GM18858 (cell line): Measurements from ENCODE around the gene SLC9A9.

ENCODE experiments used
- ATAC-seq: cut with Tn5 transposase; IDR thresholded peaks from one replicate; pipeline ENCODE4 v1.9.1; 2021; ENCODE audit not compliant: unreplicated experiment

Gene SLC9A9

DNA sequence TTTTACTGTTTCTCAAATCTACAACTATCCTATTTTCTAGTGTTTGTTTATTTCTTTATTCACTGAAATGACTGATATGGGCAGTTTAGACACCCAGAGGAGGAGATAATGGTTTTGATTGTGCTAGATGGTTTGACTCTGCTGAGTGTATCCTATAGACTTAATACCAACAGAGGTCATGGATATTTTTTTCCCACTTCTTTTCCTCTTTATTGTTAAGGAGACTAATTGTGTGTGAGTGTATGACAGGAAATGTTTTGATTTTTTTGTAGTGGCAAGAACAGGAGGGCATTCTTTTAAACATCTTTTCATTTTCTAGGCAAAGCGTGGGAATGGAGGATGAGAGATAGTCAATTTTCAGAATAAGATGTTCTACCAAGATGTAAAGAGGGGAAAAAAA lies 505.2 kb downstream of the SLC9A9 start:
- ATAC-seq = no peak

DNA sequence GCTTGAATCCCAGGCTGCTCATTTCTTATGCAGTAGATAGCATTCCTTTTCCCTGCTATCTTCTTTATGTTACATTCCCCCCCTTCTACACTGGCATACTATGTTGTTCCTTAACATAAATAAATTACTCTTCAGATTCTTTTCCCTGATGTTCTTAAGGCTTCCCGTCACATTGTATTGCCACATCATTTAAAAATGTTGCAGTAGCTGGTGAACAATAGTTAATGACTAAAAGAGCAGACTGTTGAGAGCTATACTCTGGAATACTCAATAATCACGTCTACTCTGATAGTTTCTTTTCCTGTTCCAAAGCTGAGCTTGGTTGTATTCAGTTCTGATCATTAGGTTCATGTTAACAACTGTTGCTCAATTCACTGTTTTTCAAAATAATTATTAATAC lies 508.8 kb downstream of the SLC9A9 start:
- no peak for ATAC-seq

DNA sequence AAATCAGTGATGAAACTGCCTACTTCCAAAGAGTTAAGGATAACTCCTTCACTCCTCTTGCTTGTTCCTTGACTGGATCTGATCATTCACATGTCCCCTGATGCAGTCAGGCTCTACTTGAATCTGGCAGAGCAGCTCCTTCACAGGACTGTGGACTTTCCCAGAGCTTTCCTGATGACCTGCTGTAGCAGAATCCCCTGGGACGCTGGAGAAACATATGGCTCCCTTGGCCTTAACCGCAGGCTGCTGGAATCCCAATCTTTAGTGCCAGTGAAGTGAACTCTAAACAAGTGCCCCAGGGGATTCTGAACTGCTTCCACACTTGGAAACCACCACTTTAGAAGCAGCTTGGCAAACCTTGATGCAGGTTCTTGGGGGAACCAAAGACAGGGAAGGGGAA lies 510.9 kb downstream of the SLC9A9 start:
- no peak for ATAC-seq

DNA sequence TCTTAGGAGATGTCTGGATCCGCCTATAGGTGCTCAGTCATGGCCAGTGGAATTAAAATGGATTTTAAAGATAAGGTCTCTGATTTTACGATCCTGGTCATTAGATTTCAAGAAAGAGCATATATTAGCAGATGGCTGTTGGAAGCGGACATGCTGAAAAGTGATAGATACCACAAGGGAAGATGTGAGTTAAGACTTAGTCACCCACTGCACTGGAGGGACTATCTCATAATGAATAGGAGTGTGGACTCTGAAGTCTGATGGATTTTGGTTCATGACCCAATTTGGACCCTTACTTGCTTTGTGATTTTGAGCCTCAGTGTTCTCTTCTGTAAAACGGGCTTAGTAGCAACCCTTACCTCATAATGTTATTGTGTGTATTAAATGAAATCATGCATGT lies 514.0 kb downstream of the SLC9A9 start:
- no peak for ATAC-seq

DNA sequence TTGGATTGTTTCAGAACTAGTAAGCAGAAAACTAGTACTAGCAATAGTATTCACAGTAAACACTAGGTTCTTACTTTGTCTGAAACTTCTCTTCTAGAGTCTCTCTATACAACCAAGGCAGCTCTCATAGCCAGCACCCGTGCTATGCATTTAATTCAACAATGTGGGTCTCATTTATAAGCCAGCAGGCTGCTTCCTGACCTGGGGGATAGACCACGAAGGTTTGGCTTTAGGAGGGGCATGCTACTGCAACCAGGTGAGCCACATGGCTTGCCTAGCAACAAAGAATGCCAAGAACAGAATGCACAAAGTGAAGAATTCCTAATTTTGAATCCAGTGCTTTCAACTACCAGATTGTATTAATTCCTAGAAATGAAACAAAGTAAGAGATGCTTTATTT lies 514.9 kb downstream of the SLC9A9 start:
- ATAC-seq = no peak

DNA sequence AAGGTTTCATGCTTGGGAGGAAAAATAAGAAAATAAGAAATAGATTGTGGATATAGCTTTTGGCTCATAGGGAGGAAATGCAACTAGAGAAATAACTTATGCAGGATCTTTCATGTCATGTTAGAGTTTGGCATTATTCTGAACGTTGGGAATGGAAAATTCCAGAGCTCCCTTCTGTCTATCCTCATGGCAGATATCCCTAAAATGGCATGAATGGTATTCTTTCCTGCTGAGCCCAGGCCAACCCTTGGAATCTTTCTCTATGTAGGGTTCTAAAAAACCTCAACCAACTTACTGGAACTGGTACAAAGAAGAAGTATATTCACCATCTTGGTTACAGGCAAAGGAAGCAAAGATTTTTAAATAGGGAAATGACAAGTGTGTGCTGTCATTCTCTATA lies 516.2 kb downstream of the SLC9A9 start:
- ATAC-seq = no peak

DNA sequence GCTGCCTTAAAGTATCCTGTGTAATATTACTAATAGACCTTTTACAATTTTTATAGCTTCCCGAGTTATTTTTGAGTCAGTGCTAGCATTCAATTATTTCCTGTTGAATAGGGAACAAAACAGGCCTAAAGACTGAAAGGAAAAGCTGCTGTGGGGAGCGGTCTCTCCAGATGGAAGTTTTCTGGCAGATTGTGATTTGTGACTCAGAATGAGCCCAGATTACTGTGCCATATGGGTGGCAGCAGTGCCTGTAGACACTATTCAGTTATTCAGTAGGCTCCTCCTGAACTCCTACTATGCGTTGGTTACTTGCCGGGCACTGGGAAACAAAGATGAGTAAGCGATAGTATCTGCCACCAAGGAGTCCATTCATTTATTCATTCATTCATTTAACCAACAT lies 516.9 kb downstream of the SLC9A9 start:
- no peak for ATAC-seq

DNA sequence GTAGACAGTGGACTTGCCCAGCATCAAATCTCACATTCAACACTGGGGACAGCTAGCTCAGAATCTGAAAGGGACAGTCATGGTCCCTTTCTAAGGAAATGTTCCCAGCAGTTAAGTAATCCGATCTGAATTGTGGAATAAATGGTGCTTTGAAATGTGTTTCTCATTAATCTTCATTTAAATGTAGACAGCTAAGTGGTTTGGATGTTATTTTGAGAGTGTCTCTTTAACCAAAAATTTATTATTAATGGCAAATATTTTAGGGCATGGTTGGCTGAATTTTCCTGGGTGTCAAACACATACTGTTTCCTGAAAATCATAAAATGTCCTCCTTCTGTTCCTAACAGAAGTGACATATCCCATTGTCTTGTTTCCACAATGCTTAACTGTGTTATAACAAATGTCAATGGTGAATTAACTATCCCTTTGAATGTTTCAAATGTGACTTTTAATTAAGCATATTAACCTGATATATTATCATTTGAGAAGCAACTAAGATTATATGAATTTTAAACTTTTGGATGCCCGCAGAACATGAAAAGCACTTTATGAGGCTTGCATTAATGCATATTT lies 517.9 kb downstream of the SLC9A9 start:
- no peak for ATAC-seq

DNA sequence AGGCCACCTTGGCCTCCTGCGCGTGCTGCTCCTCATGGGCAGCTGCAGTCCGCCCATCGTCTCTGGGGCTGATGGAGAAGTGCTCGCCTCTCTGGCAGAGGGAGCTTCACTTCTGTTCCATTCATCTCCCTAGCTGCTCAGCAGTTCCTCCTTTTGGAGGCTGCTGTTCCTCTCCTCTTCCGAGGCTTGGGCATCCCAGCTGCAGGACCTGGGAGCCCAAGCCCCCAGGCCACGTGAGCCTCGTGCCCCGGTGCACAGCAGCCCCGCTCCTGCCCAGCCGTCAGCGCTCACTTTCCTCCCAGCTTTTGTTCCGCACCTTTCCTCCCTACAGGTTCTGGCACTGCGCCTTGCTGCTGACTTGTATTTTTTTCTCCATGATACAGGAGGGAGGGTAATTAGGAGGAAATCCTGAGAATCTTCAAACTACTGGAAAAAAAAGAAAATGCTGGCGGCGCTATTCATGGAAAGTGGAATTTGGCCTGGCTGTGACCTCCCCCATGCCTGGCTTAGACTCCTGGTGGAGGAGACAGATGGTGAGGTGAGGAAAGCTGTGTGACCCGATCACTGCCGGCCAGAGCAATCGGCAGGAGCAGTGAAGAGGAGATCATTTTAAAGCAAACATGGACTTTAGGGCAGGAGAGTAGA lies 518.6 kb downstream of the SLC9A9 start:
- no peak for ATAC-seq

DNA sequence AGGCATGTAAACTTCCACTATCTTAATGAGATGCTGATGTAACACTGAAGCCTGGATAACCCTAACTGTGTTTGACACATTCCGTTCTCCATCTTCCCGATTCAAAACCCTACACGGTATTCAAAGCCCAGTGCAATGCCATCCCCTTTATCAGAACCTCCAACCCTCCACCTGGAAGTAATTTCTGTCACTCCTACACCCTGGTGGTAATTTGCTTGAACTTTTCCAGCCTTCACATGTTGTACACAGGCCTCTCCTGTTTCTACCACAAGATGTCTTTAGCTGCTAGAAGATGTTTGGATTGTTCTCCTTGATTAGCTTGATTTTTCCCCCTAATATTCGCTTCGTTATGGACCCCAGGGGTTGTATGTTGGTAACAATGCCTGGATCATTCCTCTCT lies 519.8 kb downstream of the SLC9A9 start:
- ATAC-seq = no peak

DNA sequence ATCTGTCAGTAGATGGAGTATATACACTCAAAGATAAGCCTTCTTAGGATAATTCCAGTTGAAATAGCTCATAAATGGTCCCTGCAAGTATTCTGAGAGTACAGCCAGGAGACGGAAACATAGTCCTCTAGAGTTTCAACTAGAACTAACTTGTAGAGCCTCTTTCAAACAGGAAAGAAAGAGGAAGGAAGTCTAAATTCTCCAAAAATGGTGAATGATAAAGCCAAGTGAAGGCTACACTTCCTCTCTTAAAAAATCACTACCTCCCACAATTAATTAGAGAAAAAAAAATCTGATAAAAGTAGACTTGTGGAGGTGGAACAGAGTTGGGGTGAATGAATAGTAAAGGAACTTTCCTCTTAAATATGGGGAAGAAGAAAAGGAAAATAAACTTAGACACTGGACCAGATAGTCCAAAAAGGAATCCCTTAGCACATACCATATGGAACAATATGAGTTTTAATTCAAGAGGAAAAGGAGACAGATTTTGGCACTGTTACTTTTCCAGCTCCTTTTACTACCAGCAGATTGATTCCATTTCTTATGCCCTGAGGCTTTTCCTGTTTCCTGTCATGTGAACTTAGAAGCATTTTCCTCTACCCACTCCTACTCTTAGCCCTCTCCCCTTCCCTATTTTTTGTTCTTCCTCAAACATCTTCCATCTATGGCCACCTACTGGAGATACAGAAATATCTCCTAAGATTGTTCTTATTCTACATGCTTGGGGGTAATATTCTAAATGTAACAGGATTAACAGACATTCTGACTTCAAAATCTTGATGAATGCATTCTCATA lies 521.1 kb downstream of the SLC9A9 start:
- no peak for ATAC-seq

DNA sequence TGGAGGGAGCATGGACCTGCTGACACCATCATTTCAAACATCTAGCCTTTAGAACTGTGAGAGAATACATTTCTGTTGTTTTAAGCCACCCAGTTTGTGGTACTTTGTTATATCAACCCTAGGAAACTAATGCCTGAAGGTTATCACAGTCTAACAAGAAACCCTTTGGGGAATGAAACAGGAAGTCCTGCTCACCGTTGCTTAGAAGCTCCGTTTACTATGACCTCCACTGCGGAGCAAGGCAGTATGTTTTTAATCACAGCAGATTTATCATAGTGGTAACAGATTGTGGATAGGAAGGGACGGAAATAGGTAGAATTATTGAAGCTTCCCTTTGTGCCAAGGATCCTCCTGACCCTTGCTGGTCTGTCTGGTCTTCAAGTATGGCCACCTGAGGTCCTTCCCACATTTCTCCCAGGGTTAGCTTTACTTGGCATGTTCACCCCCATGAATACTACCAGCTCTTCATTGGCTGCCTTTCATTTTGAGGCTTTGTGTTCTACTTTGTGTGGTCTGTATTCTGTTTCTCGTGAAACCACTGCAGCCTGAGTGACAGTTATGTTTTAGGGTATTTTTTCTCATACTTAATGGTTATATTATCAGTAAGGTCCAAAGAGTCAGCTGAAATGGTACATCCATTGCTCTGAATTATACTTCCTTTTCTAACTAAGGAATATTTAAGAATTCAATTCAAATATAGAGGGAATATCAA lies 527.1 kb downstream of the SLC9A9 start:
- ATAC-seq = no peak

DNA sequence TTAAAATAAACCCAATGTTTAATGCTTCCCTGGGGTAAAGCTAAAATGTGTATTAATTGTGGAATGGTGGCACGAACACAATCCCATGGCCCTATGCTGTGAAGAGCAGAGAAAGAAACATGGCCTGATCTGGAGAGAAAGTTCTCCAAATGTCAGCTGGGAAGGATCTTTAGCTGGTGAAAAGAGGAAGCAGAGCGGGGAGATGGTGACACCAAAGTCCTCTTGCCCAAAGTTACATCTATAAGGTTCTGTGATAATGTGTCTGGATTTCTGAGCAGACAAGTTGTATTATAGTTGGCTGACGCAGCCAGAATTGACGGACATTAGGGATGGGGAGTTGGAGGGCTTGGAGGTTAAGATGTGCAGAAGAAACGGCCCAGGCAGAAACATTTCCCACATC lies 532.5 kb downstream of the SLC9A9 start:
- no peak for ATAC-seq

DNA sequence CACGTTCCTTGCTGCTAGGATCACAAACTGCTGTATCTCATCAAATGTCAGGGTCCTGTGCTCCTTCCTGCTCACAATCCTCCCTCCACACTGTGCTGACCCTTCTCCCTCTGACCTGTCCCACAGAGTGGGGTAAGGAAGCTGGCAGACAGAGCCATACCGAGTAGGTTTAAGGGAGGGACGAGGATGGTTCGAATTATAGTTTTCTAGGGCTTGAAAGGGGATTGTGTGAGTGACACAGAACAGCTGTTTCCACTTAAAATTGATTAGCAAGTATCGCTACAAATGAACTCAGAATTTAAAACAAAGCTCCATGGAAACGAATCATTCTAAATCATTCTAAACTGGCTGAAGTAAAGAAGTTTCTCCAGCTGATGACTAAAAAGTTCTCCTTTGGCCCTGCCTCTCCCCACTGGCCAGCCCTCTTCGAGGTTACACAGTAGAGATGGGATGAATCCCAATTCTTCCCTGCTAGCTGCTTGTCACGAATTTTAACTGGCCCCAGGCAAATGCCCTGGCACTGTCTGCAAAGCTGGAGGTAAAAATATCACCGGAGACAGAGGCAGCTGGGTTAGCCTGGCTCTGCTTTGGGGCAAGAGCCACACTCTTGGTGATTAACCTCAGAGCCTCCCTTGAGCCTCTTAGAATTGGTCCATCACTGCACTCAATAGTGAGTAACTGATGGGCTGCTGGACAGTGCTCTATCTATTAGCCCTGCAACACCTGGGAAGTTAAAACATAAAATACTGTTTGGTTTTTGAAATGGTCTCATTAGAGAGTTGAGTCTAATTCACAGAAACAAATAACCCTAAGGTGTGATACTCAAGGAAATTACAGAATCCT lies 533.8 kb downstream of the SLC9A9 start:
- no peak for ATAC-seq

DNA sequence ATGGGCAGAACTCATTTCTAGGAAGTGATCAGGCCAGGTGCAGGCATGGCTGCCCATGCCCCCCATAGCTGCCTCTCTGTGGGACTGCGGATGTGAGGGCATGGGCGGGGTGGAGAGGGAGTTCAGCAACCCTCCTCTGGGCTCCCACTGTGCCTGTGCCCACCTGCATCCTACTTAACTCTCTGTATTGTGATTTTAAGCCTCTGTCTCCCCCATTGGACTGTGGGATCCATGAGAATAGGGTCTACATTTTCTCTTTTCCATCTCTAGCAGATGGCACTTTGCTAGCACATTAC lies 534.4 kb downstream of the SLC9A9 start:
- no peak for ATAC-seq

DNA sequence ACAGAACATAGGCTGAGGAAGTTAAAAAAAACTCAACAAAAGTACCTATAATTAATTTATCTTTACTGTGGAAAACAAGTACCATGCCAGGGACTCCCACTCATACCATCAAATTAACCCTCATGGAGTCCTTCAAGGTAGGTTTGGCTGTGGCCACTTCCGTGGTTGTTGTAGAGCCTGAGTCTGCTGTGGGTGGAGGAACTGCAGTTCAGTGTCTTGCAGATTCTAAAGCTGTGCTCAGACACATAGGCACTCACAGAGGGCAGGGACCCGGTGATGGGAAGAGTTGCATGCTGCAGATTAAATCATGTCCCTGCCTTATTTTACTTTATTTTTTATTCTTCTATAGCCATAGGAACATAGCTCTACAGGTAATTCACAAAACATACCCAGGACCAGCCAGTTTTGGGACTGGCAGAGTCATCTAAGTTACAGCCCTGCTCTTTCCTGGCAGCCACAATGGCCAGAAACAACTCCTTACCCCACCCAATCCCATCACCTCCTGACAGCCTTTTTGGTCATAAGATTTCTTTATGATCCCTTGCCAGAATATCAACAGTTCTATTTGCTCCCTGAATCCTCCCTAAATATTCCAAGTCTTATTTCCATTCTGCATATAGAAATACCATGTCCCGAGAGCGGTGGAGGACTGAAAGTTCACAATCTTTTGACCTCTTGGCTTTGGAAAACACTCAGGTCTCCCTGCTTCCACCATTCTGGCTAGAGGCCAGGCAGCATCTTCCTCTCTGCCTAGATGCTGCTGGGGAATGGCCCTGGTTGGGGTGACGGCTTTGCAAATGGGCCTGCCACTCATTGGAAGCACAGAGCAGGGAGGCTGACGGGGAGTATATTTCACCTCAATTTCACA lies 535.0 kb downstream of the SLC9A9 start:
- no peak for ATAC-seq

DNA sequence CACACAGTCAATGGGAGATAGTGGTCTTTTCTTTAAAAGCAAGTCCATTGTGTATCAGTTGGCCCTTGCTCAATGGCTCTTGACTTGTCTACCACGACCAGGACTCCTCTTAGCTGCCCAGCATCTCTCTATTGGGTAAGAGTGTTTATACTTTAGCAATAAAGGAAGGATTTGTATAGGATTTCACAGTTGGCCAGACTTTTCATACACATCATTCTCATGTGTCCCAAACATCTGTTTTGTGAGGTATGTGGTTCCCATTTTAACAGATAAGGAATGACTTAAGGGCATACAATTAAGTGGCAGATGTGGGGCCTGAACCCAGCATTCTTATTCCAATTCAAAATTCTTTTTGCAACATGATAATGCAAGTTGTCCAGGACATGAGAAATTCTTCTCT lies 537.2 kb downstream of the SLC9A9 start:
- no peak for ATAC-seq

DNA sequence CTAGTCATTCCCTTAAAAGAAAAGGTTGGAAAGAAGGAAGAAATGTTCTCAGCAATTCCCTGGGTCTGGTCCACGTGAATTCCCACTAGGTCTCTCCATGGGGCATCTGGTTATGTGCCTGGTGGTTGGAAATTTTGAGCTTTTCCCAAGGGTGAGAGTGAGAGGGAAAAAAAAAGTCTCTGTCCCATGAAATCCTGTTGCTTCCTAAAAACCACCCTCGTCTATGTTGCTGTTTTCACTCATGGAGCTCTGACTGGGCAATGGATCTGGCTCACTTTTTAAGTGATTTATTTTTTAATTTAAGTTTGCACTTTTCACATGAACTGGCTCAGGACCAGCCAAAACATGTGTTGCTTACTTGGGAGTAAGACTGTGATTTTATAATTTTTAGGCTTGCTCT lies 538.6 kb downstream of the SLC9A9 start:
- ATAC-seq = no peak

DNA sequence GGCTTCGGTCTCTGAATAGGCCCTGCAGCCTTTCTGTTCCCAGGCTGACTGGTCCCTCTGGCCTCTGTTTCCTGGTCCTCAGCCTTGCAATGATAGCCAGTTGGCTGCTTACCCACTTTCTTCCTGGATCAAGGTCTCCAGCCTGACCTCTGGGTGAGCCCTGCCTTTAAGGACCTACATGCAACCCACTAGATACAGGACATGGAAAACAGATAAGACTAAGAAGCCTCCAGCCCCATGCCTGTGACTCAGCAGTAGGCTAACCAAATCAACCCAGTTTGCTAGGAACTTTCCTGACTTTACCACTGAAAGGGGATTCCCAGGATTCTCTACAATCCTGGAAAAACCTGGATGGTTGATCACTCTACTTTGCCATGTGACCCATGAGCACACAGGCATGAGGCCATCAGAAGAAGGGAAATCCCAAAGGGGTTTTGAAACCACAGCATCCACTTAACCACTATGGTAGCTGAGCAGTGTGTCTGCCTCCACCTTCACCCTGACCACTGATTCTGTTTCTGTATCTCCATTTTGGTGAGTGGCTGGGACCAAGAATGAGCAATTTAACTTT lies 540.6 kb downstream of the SLC9A9 start:
- ATAC-seq = peak; percentile 58

DNA sequence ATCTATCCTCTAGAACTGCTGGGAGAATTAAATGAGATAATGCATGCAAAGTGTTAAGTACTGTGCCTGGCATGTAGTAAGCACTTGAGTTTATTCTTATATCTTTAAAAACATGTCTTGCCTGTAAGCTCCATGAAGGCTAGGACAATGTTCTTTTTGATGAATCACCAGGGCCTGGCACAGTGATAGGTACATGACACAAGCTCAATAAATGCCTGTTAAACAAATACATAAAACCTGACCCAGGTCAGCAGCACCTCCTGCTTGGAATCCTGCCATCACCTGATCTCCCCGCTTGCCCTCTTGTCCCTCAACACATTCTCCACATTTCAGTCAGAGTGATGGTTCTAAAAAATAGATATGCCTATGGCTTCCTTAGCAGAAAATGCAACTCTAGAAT lies 541.9 kb downstream of the SLC9A9 start:
- ATAC-seq = no peak
